ENCODE measurements around the gene MCF2.
"Not testable (repeated sequence)": the region's sequence is repeated elsewhere in the genome, so short reads cannot be mapped to it uniquely, and the experiment has no call there.

GRCh38 chrX:139685175-139685574, 22.8 kb downstream of the MCF2 start:
- not testable (repeated sequence) for TF ChIP-seq CTCF (conservative IDR thresholded peaks at IDR 0.05; ENCODE audit: low read length); EZH2phosphoT487 (IDR thresholded peaks at IDR 0.05; ENCODE audit: borderline replicate concordance)
